NCI-H1436 (cell line): ENCODE data around the gene ASRGL1.

Experiments
- DNase-seq: peaks from one replicate; lab custom pipeline; 2025; lab: John Stamatoyannopoulos, UW

Gene ASRGL1

DNA sequence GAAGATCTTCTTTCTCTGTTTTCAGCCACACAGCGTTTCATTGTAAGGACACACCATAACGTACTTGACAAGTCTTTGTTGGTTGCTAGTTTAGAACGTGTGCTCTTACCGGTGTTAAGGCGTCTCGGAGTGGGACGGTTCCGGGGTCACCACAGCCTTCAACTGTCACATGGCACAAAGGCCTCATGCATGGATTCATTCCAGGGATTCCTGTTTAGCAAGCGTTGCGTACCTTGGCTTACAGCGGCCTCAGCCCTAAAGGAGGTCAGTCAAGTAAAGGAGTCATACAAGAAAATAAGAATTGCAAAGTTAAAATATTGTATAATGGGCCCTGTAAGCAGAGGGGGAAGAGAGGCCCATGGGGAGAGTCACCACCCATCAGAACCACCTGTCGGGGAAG, 79.3 kb downstream of the ASRGL1 start:
- DNase-seq = no peak

DNA sequence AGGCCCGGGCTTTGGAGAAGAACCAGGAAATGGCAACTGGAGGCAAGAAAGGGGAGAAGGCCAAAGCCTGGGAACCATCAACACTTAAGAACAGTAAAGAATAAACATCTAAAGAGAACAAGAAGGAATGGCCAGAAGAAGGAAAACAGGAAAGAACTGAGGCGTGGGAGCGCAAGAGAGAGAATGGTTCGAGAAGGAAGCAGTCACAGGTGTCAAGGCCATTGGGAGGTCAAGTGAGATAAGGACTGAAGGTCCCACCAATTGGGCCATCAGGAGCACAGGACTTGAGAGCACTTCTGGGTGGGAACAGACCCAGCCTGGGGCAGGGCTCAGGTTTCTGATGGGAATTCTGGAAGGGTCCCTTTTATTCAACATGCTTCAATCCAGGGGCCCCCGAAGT, 80.9 kb downstream of the ASRGL1 start:
- DNase-seq = no peak

DNA sequence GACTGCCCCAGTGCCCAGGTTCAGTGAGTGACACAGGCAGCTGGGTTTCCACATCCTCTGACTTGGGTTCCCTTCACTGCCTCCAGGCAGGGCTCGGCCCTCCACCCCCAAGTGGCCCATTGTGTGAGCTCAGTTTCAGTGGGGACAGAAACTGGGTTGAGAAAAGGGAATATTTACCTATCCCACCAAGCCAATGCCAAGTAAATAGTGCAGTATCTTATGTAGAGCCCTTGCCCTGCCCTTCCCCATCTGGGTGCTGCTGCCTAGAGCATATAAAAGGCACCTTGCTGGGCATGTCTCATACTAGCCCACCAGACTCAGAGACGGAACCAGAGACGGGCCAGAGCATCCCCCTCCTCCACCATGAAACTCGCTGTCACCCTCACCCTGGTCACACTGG, 81.5 kb downstream of the ASRGL1 start, which contains the start of gene SCGB1A1:
SCGB1A1 (plus strand) TSS at position 301 of the 400 bp plus-strand sequence; CDS start at position 364, 63 bp downstream.
- no peak for DNase-seq

DNA sequence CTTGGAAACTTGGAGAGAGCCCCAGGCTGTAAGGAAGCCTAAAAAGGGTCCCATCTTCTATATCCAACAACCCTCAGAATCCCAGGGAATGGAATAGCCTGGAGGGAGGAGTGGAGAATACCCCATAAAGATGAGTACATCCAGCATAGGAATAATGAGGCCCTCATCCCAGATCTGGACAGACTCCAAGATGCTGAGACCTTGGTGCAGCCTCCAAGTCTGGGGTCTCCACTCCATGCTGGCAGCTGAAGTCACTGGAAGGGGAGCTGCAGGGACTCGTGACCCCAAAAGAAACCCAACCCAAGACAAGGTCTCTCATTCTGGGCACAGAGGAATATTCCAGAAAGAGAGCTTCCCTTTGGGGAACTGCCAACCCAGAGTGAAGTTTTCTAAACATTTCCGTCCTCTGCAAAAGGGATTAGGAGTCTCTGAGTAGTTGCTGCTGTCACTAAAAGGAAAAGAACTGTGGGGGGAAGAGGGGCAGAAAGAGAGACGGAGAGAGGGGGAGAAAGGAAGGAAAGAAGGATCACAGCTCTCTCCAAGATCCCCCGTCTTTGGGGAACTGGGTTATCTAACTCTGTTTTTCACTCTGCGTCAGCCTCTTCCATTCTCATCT, 82.2 kb downstream of the ASRGL1 start:
- DNase-seq = no peak

DNA sequence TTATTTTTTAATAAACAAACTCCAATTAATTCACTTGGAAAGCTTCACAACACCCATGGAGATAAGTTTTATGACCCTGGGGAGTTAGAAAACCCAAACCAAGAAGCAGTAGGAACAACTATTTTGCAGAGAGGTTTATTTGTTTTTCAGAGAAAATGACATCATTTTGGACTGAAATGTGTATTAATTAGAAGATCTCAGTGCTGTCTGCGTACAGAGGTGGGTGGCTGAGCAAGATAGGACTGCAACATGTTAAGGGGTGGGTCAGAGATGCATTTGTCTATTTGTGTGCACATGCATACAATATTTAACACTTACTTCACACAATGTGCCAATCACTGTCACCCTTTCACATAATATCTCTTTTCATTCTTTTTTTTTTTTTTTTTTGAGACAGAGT, 82.7 kb downstream of the ASRGL1 start:
- DNase-seq = no peak

DNA sequence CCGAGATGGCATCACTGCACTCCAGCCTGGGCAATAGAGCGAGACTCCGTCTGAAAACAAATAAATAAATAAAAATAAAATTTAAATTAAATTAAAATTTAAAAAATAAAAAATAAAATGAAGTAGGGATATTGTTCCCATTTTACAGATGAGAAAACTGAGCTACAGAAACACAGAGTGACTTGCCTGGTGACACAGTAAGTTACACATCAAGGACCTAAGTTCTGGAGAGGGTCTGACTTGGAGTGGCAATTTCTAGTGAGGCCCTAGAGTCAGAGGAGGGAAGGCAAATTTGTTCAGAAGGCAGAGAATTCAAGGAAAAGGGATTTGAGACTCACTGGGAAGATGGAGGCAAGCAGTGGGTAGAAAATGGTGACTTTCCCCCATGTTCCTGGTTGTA, 83.6 kb downstream of the ASRGL1 start:
- DNase-seq = no peak

DNA sequence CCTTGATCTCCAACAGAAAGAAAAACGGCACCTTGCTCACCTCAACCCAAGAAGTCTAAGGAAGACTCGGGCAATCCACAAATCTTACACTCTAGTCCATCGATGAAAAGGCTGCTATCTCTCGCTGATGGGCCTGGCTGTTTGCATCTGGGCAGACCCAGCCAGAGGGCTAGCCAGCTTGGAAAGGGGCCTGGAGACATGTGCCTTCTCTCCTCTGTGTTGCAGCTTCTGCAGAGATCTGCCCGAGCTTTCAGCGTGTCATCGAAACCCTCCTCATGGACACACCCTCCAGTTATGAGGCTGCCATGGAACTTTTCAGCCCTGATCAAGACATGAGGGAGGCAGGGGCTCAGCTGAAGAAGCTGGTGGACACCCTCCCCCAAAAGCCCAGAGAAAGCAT, 84.7 kb downstream of the ASRGL1 start:
- no peak for DNase-seq

DNA sequence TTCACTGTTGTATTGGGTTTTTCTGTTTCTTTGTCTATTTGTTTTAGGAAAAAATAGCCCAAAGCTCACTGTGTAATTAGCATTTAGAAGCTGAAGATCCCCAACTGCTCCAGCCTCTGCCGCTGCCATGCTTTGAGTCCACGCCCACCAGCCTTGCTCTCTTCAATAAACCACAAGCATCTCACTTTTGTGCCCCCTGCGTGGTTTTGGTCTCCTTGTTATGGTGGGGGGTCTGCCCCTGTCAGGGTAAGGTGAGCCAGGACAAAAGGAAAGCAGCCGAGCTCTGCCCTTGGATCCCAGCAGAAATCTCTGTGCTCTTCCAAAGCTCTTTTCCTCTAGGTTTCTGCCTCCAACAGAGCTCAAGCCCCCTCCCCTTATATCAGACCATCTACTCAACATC, 85.8 kb downstream of the ASRGL1 start:
- no peak for DNase-seq

DNA sequence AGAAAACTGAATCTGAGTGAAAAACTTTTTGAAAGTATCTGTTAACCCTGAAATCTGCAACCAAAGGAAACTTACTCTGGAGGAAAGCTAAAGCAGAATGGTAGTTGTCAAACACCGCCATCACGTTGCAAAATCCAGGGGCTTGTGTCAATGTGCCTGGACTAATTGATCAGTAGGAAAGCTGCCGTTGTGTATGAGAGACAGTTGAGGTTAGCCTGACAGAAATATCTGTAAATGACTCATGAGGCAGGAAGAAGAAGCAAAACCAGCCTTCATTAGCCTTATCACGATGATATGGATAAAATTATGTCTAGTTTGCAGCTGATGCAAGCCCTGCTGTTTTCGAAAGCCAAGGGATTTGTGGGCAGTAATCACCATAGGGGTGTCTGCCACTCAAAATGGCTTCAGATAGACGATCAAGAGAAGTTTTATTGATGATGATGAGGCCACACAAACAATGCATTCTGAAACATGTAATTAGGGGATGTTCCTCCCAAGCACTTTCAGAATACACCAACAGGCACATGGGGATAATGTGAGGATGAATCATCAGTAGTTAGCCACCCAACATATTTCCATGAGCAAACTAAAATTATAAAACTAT, 90.5 kb downstream of the ASRGL1 start:
- no peak for DNase-seq

DNA sequence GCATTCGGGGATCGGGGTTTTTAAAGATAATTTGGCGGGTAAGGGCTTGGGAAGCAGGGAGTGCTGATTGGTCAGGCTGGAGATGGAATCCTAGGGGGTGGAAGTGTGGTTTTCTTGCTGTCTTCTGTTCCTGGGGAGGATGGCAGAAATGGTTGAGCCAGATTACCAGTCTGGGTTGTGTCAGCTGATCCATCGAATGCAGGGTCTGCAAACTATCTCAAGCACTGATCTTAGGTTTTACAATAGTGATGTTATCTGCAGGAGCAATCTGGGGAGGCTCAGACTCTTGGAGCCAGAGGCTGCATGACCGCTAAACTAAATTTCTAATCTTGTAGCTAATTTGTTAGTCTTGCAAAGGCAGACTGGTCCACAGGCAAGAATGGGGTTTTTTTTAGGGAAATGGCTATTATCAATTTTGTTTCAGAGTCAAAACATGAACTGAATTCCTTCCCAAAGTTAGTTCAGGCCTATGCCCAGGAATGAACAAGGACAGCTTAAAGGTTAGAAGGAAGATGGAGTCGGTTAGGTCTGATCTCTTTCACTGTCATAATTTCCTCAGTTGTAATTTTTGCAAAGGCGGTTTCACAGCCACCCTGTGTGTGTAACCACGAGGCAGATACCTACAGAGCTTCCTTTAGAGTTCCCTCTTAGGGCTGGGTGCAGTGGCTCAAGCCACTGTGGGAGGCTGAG, 91.8 kb downstream of the ASRGL1 start:
- no peak for DNase-seq

DNA sequence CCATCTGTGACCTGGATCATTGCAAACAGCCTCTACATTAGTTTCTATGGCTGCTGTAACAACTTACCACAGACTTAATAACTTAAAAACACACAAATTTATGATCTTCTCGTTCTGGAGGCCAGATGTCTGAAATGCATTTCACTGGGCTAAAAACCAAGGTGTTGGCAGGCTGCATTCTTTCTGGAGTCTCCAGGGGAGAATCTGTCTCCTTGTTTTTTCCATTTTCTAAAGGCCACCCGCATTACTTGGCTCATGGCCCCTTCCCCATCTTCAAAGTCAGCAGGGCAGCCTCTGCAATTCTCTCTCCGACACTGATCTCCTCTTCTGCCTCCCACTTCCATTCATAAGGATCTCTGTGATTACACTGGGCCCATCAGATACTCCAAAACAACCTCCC, 93.2 kb downstream of the ASRGL1 start:
- DNase-seq = no peak

DNA sequence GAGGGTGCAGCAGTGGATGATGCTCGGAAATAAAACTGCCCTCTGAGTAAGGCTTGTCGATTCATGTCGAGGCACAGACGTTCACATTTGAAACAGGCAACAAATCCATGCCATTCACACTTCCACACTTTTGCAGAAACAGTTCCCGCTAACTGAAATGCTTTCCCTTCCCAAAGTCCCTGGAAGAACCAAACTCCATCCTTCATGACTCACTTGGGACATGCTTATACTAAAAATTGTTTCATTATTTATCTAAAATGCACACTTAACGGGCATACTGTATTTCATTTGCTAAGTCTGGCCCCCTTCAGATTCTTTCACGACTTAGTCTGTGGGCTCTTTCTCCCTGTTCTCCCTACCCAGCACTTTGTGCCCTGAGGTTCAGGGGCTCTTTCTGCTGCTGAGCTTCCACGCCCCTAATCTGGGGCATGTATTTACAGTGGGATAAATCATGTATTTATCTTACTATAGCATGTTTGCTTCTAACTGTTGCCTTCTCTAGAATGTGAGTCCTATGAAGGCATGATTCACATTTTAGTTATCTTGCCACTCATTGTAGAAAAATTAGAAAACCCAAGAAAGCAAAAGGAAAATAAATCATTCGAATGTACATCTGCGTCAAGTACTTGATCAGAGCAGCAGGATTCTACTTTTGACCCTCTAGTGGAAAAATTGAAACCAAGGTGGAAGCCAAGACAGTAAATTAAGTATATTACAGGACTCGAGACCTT, 94.1 kb downstream of the ASRGL1 start:
- DNase-seq = no peak

DNA sequence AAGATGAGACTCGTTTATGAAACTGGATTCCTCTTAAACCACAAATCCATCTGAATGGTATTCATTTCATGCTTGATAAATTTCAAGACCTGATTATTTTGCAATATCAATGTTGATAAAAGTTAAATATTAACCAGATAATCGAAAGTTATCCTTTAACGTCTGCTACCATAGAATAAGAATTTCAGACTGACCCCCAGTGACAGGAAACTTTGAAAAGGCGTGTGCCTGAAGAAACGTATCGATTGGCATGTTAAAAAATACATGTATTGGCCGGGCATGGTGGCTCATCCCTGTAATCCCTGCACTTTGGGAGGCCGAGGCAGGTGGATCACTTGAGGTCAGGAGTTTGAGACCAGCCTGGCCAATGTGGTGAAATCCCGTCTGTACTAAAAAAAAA, 95.4 kb downstream of the ASRGL1 start:
- DNase-seq = no peak

DNA sequence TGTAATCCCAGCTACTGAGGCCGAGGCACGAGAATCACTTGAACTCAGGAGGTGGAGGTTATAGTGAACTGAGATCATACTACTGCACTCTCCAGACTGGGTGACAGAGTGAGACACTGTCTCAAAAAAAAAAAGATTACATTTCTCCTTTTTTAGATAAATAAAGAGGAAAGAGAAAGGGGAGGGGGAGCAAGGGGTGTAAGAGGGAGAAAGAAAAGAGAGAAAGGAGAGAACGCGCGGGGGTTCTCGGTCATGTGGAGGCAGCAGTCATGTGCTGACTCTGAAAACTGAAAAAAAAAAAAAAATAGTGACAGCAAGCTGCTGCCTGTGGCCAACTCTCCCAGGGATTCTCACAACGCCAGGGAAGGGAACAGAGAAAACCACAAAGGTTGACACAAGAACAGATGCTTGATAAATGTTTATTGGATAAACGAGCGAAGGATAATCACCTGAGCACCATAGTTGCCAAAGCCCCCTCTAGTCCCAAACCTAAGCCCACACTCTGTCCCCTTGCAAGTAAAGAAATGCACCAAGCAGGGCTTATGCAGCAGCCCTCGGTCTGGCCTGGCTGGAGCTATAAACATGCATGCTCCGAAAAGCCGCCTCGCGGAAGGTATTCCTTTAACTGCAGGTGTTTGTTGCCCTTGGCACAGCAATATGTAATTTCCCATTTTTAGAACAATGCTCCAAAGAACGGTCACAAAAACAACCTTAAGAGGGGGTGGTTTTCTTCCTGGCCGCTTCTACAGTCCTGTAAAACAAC, 96.1 kb downstream of the ASRGL1 start:
- DNase-seq = no peak

DNA sequence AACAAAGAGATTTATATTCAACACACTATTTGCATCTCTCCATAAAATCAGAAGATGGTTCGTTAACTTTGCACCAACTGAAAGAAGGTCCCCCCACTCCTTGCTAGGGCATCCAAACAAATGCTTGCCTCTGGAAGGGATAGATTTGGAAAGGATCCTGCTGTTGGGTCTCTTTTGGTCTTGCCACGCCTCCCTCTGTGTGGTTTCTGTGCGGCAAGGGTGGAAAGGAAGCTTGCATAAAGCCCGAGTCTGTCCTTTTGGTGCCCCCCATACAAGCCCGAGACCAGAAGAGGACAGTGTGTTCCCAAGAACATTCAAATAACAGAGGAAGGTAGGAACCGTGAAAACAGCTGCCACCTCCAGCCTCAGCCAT, 96.6 kb downstream of the ASRGL1 start:
- no peak for DNase-seq

DNA sequence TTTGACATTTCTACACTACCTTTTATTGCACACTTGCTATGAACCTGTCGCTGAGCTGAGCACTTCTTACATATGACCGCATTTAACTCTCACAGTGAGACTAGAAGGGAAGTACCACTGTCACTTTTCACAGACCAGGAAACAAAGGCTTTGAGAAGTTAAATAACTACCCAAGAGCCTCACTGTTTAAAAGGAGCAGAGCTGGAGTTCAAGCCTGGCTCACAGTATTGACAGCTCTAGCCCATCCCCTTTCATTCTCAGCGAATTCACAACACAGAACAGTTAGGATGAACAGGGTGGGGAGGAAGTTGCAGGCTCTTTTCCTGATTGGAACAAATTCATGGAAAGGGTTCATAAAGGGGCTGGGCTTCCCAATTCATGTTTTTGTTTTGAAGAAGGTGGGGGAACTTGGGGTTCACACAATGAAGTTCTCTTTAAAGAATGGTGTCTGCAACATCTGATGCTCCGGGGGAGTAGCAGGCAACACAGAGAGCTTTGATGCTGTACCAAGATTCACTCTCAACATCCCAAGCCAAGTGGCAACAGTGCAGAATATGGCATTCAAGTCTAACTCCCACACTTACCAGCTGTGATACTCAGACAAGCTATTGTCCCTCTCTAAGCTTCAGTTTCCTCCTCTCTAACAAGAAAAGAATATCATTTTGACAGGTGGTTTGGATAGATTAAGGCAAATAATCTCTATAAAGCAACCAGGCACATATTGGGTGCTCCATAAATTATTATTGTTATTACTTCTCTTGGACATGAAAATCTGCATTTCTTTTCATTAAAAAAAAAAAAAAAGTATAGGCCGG, 98.8 kb downstream of the ASRGL1 start:
- DNase-seq = no peak

DNA sequence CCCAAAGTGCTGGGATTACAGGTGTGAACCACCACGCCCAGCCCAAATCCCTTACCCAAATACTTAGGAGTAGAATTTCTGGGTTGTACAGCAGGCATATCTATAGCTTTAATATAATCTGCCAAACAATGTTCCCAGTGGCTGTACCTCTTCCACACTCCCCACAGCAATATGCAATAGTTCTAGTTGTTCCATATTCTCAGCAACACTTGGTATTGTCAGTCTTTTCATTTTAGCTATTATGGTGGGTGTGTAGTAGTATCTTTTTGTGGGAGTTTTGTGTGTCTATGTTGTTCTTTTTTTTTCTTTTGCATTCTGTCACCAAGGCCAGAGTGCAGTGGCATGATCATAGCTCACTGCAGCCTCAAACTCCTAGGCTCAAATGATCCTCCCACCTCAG, 100.4 kb downstream of the ASRGL1 start:
- DNase-seq = no peak

DNA sequence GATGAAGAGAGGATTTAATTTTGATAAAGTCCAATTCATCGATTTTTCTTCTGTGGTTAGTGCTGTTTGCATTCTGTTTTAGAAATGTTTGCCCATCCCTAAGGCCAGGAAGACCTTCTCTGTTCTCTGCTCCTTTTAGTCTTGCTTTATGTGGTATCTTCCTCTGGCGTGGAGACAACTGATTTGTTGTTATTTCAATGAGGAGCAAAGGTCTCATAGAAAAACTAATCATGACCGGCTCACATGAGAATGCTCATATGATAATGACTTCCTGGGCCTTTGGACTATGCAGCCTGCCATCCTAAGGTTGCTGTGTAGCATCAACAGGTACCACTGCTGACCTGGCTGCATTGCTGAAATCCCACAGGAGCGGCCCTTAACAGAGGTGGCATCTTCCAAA, 101.4 kb downstream of the ASRGL1 start:
- DNase-seq = no peak

DNA sequence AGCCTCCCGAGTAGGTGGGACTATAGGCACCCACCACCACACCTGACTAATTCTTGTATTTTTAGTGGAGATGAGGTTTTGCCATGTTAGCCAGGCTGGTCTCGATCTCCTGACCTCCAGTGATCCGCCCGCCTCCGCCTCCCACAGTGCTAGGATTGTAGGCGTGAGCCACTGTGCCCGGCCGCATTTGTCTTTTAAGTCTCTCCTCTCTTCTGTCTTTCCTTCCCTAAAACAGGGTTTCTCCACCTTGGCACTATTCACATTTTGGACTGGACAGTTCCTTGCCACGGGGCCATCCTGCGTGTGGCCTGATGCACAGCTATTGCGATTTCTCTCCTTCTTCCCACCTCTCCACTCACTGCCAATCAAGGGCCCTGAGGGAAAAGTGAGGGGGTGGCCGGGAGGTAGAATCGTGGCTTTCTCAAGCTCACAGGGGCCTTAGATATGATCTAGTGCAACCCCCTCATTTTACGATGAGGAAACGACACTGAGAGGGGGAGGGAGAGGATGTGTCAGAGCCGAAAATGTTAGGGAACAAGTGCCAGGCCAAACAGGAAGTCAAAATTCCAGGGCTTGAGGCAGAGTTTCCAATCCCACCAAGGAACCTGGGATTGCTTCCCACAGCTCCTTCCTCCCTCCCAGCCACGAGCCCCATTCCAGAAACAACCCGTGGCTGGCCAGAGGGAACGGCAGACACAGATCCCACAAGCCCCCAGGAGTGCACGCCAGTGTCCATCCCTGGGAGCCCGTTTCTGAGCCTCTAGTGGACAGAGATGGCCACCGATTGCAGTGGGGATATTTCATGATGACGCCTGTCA, 102.7 kb downstream of the ASRGL1 start:
- DNase-seq = no peak
